Activated CD8-positive, alpha-beta memory T cell treated with anti-CD3 and anti-CD28 coated beads for 48 hours (primary cell): ENCODE data around the gene ULBP2.
"Not testable (repeated sequence)": the region's sequence is repeated elsewhere in the genome, so short reads cannot be mapped to it uniquely, and the experiment has no call there.

Experiments used
- DNase-seq, 3 experiments: peaks; one replicate each; pipeline ENCODE4 v3.0.0-alpha.2; 2020; ENCODE audit warnings: low read depth in 2 of 3, low spot score in 2 of 3

ULBP2 gene

DNA sequence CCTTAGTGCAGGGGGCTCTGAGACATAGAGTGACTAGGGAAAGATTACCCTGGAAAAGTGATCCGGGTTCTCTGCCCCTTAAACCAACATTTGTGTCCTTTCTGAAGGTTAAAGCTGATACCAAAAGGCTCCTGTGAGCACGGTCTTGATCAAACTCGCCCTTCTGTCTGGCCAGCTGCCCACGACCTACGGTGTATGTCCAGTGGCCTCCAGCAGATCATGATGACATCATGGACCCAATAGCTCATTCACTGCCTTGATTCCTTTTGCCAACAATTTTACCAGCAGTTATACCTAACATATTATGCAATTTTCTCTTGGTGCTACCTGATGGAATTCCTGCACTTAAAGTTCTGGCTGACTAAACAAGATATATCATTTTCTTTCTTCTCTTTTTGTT is 6.8 kb downstream of the ULBP2 start:
- no peak for DNase-seq

DNA sequence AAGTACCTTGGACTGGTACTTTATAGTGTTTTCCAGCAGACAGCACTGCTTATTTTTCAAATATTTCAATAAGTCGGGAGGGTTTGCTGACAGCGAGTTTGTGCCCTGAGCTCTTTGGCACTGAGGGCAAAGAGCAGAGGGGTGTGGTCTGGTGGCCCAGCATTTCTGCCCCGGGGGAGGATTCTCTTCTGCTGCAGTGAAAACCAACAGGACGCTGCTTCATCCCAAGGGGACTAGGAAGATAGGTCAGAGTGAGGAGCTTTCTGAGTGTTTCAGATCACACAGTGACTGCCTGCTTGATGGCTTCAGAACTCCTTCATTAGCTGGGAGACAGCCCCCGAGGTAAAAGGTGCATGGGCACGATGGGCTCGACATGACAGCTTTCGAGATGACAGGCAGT is 8.6 kb downstream of the ULBP2 start:
- DNase-seq, result no peak

DNA sequence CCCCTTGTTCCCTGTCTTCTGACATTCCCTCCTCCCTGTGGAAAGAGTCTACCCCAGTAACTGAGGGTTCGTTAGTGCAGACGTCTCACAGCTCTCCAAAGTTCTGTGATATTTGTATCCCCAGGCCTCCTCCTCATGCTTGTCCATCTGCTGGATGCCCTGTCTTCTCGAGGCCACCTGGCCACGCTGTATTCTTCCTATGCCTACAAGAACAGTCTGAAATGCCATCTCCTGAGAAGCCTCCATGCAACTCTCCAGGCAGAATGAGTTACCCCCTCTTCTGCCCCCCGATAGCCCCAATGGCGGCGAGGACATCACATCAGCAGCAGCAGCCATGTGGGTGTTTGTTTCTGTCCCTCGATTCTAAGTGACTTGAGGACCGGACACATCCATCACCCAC is 9.3 kb downstream of the ULBP2 start:
- no peak for DNase-seq

DNA sequence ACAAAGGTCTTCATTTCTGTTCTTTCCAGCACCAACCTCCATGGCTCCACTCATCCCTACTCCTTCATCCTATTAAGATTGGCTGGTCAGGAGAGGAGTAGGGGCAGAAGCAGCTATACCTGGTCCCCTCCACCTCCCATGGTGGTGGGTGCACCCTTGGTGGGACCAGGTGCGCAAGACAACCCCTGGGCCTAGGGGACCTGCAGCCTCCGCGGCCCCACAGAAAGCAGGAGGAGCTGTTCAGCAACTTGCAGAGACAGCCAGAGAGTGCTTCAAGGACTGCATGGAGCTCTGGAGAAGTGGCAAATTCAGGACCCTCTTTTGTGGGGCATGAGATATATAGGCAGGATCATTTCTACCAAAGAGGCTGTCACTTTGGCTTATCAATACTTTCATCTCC is 9.8 kb downstream of the ULBP2 start:
- DNase-seq, result no peak

DNA sequence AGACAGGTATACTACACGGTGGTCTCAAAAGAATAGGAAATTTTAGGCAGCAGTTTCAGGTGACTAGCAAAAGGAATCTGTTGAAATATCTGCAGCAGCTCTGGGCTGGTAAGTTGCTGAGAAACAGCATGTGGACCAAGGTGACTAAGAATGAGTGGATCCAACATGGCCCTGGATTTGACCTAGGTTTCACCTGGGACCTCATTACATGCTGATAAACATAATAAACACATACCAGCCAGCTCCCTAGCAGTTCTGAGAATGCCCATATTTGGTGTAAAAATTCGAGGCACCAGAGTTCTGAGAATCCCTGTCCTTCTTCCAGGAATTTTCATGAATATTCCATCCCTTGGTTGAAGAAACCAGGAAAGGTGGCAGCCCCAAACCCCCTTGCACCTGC is 11.6 kb downstream of the ULBP2 start:
- not testable (repeated sequence) for DNase-seq

DNA sequence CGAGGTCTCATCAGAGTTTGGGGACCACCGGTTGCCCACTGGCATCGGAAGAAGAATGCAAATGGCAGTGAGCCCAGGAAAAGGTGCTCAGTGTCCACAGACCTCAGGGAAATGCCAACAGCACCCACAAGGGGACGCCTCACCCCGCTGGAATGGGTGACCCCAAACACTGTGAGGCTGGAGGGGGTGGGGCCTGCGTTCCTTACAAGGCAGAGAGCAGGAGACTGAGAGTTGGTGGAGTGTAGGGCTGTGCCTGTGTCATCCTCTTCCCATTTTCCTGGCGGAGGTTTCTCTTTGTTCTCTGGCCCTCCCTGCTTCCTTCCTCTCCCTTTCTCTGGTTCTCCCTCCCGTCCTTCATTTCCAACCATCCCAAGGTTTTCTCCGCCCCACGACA is 12.1 kb downstream of the ULBP2 start:
- not testable (repeated sequence) for DNase-seq

DNA sequence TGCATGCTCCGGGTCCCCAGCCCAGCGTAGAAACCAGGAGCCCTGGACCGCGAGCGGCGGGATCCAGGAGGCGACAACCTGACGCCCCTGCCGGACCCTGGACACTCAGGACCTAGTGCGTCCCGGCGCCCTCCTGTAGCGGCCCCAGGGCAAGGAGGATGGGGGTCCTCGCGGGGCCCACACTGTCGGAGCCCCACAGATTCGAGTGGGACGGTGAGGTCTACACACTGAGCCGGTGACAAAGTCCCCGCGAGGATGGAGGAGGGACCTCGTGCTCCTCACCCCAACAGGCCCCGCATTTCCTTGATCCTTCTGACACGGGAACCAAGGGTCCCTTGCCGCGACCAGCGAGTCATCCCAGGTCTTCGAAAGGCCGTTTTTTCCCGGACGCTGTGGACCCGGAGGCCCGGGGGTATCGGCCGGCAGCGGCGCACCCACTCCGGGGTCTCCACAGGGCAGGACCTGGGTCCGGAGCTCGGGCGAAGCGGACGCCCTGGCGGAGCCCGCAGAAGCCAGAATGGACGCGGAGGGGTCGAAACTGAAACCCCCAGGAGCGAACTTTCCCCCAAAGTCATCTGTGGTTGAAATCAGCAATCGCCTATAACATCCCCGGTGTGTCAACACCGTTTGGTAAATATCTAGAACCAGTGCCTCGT is 12.6 kb downstream of the ULBP2 start:
- not testable (repeated sequence) for DNase-seq

DNA sequence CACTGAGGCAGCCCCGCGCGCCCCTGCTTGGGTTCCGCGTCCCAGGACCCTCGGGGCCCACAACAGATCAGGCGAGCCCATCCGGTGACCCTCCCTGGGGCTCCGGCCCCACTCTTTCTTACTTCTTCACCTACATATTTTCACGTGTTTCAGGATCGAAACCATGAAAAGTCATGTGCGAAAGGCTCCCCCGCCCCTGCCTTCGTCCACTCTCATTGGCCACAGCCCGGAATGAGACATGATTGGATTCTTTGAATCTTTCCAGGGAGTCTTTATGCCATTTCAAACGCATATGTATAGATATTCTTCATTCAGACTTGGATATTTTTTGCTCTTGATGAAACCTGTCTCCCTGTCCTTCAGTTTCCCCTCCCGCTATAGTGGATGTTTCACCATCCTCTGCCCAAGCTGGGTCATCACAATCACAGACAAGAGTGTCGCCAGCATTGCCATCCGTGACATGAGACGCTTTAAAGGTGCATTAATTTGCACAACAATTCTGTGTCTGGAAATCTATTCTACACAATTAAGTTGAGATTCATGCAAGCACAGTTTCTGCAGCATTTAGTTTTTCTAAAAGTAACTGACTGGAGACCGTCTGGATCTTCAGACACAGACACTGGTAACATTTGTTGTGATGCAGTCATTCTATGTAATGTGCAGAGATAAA is 13.3 kb downstream of the ULBP2 start:
- not testable (repeated sequence) for DNase-seq

DNA sequence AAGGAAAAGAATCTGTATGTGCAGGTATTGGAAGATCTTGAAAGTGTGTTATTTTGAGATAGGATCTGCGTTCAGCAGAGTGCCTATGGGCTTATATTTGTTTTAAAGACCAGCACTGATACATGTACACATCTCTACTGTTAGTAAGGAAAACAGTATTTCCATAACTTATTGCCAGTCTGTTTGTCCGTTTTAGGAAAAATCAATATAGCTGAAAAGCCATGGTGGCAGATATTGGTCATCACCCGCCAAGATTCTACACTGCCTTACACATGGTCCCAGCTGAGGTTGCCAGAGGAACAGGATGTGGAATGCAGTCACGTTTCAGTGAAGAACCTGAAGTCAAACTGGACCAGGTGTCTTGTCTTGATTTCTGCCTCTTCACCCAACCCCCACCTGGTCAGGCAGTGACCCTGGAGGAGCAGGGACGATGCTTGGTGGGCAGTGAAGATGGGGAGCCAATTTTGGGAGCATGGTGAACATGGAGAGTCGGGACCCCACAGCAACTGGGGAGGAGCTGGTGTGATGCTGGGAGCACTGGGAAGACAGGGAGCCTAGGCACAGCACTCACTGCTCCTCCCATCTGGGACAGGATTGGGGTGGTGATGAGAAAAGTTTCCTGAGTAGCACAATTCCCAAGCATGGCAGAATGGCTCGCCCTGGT is 14.0 kb downstream of the ULBP2 start:
- not testable (repeated sequence) for DNase-seq

DNA sequence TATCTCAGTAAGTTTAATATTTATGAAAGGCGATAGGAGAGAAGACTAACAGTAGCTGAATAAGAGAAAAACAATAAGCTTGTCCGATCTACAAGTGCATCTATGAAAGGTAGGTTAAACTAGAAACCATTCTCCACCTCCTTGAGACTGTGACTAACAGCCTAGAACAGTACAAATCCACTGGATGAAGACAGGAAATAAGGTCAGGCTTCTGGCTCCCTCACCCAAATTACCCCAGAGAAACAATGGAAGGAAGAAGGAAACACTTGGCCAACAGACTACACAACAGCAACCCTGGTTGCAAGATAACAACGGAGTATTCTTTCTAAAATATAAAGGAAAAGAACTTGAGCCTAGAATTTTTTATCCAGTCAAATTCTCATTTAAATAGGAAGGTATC is 16.3 kb downstream of the ULBP2 start:
- not testable (repeated sequence) for DNase-seq

DNA sequence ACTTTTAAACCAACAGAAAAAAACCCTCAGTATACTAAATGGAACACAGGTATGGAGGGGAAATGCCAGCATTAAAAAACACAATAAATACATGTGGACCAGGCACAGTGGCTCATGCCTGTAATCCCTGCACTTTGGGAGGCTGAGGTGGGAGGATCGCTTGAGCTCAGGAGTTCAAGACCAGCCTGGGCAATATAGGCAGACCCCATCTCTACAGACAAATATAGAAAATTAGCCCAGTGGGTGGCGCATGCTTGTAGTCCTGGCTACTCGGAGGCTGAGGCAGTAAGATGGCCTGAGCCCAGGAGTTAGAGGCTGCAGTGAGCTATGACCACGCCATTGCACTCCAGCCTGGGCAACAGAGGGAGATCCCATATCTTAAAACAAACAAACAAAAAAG is 18.0 kb downstream of the ULBP2 start:
- not testable (repeated sequence) for DNase-seq

DNA sequence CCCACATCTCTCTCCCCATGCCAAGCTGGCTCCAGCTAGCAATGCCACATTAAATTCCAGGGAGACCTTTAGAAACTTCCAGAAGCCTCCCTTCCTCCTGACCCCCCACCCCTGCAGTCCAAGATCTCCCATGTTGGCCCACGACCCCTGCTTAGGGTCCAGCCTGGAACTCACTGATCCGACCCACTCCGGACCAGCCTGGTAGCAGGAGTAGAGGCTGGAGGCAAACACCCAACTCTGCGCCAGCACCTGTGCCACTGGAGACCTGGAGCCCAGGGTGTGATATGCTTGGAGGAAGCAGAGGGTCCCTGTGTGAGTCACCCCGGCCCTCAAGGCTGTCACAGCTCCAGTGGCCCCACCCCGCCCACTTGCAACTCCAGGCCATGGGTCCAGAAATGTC is 18.7 kb downstream of the ULBP2 start:
- no peak for DNase-seq

DNA sequence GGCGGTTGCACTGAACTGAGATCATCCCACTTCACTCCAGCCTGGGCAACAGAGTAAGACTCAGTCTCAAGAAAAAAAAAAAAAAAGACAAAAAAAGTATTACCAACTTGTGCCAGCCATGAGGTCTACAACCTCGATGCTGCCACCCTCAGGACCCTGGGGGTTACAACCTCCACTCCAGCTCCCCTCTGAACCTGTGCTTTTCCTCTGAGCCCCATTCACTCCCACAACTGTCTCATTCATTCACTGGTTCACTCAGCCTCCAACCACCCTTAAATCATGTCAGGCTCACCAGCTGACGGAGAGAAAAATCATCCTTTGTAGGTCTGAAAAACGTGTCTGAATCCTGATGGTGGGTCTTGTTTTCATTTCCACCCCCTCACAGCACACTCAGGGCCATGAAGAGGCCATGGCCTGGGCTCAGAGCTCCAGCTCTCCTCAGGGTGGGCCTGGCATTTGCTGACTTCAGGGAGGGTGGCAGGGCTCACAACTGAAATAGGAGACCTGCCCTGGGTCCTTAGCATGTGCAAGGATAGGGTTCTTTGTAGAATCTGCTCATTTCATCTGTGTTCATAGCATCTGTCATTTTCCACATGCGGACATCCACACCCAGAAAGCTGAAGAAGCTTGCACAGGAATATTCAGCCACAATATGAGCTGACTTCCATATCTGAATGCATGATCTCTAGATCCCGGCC is 20.1 kb downstream of the ULBP2 start:
- no peak for DNase-seq

DNA sequence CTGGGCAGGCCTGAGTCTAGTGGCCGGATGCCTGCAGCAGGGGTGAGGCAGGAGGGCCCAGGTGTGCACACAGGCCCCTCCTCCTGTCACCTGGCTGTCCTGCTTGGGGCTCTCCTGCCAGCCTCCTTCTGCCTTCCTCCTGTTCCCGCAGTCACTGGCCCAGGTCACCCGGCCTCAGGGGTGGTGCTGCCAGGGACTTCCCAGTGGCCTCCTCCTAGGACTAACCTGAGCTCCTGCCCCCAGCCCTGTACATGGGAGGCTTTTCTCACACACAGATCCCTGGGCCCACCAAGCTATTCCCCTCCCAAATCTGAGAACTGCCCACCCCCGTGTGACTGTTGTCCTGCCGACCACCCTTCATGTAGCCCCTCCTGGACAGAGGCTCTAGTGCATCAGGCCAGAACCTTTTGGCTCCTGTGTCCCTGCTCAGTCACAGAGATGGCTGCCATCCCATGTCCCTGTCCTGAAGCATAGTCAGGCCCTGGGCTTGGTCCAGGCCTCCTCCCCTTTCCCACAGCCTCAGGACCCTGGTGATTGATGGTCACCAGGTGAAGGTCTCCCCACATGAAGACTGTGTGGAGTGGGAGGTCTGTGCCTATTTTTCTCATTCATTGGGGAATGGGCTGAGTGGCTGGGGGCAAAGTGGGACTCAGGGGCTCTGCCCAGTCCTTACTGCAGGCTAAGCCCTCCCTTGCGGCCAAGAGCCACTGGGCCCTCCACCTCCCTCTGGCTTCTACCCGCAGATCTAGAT is 20.8 kb downstream of the ULBP2 start:
- no peak for DNase-seq

DNA sequence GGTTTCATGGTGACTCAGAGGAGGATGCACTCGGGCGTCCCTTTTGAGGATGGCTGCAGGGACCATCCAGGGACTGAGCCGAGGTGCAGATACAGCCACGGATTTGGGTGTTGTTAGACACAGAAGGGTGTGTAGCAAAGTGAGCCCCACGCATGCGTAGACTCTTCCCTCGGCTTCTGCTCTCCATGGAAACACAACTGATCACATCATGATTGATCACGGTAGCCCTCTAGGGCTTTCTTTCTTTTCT is 21.3 kb downstream of the ULBP2 start:
- no peak for DNase-seq

DNA sequence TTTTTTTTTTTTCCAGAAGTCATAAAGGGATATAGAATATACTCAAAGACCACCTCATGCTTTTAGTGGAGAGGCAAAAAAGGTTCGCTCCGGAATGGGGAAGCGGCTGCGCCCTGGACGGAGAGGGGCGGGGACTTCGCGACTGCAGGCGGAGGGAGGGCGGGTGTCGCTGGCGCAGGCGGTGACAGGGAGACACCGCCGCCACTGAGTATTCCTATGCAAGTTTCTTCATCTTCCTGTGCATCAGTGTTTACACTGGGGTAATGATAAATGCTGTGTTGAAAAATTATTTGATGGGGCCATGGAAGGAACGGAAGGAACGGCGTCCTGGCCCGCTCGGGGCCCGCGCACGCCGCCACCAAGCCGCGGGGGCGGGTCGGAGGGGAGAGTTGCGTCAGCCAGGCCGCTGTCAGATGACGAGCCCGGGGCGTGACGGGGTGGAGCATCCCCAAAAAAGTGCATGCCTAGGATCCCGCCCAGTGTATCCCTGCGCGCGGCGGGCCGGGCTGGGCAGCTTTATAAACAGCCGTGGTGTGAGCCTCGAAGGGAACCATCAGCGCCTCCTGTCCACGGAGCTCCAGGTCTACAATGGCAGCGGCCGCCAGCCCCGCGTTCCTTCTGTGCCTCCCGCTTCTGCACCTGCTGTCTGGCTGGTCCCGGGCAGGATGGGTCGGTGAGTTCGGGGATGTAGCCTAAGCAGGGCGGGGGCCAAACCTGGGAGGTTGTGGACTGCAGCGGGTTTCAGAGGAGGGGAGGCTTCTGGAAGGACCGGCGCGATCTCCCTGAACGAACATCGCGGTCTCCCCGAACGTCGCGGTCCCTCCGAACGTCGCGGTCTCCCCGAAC is 21.9 kb downstream of the ULBP2 start, which contains the start of gene ULBP1:
TSS of gene ULBP1 (plus strand) at position 482 of the 846 bp plus-strand sequence. CDS start at position 589, 107 bp downstream.
- peak; percentile 59 to 67 (median 66) for DNase-seq

DNA sequence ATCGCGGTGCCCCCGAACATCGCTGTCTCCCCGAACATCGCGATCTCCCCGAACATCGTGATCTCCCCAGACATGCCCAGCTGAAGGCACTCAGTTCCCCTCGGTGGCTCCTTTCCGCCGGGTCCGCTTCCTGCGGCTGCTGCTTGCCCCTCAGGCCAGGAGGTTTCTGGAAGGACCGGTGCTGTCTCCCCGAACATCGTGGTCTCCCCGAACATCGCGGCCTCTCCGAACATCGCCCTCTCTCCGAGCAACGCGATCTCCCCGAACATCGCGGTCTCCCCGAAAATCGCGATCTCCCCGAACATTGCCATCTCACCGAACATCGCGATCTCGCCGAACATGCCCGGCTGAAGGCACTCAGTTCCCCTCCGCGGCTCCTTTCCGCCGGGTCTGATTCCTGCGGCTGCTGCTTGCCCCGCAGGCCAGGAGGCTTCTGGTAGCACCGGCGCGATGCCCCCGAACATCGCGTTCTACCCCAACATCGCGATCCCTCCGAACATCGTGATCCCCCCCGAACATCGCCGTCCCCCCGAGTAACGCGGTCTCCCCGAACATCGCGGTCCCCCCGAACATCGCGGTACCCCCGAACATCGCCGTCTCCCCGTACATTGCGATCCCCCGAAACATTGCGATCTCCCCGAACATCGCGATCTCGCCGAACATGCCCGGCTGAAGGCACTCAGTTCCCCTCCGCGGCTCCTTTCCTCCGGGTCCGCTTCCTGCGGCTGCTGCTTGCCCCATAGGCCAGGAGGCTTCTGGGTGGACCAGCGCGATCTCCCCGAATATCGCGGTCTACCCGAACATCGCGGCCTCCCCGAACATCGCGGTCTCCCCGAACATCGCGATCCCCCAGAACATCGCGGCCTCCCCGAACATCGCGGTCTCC is 22.7 kb downstream of the ULBP2 start:
- DNase-seq, result no peak

DNA sequence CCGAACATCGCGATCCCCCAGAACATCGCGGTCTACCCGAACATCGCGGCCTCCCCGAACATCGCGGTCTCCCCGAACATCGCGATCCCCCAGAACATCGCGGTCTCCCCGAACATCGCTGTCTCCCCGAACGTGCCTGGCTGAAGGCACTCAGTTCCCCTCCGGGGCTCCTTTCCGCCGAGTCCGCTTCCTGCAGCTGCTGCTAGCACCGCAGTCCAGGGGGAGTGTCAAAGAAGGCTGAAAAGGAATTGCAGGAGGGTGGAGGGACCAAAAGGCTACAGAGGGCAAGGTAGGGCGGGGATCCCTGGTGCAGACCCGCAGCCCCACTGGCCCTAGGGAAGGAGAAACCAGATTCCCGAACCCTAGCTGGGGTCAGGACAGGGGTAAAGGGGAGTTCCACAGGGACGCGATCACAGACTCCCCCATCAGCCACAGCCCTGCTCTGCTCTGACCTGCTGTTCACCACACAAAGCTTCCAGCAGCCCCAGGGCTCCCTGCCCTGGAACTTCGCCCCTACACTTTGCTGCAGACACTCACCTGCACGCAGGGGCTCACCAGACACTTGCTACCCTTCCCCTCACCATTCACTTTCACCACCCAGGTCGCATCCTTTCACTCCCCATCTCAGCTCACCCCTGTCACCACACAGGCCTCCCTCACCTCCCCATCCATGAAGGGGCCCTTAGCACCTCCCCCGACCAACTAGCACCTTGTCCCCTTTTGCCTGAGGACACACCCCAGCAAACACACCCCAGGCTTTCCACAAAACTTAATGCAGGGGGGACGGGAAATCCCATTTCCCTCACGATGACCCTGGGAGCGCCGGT is 23.6 kb downstream of the ULBP2 start:
- DNase-seq, result no peak

DNA sequence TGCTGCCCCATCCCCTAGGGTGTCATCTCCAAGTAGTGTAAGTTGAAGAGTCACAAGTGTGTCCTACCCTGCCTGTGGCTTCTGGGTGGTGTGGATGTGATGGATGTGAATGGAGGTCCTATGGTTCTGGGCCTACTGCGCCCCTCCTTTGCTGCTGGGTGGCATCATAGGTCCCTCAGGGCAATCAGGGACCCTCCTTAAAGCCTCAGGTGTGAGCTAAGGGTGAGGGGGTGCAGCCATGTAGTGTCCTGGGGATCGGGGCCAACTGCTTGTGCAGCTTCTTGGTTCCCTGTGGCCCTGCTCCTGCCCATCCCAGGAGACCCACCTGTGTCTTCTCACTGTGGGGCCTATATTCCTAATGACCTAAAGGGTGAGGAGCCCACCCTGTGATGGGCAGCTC is 24.5 kb downstream of the ULBP2 start:
- not testable (repeated sequence) for DNase-seq
